ENCODE results near the gene CEPT1.
A peak's percentile ranks its signal among the peaks of the same experiment; 100 is the strongest.

CEPT1 gene

DNA sequence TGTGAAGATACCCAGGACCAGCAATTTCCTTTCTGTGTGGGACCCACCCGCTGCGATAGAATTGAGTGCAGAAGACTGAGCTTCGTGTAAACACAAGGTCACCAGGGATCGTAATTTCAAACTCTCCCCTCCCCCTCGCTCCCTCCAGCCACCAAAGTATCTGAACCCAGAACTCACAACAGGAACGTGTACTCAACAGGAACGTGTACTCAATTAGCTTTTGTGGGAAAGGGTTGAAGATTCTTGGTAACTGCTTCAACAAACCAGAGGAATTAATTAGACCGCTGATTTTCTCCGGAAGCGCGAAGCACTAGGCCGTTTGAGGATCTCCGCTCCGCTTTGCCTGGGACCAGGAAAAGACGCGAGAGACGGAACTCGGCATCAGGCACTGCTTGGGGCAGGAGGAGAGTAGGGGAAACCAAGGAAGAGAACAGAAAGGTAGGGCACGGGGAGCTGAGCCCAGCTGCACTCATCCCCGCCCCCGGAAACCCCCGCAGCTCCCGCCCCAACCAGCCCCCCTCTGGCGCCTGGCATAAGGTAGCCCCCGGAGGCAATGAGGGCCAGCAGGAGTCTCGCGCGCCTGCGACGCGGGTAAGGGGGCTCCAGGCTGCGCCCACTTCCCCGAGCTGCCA lies 583 bp upstream of the CEPT1 start:
- Histone ChIP-seq H3K9me3 (ENCODE audit: insufficient read depth, low read length) (no peaks in the 10 kb centered on the region), H3K4me3 (ENCODE audit: insufficient read length, low read depth) (peak overlapping the region; percentile 96), H3K27me3 (ENCODE audit: insufficient read depth, insufficient read length) (no peaks in the 10 kb centered on the region), H3K4me1 (ENCODE audit: insufficient read depth, insufficient read length) (no peaks in the 10 kb centered on the region), H3K36me3 (ENCODE audit: insufficient read depth, insufficient read length, low read length) (peaks cover 28% of the 10 kb centered on the region), H3K9ac (ENCODE audit: insufficient read length, low read depth) (peak overlapping the region; percentile 98)
- peak; percentile 44 for DNase-seq (ENCODE audit: low read depth, low spot score)
- TF ChIP-seq ZNF274 (IDR thresholded peaks at IDR 0.05; ENCODE audit: low read depth, low read length) (no peak), YY1 (IDR thresholded peaks at IDR 0.05; ENCODE audit: insufficient read depth, insufficient read length) (no peak)

DNA sequence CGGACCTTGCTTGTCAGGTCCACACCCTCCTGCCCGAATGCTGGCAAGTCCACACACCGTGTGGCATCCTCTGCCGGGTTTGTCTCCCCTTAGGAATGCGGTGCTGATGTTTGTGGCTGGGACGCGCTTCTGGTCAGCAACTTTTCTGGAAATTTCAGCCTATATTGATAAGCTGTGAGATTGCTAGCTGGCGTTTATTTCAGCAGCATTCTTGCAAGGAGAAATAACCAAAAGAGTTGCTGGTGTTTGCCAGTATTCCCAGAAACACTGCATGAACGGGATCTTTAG lies 601 bp downstream of the CEPT1 start:
- Histone ChIP-seq H3K4me1 (ENCODE audit: insufficient read depth, insufficient read length) (no peaks in the 10 kb centered on the region), H3K36me3 (ENCODE audit: insufficient read depth, insufficient read length, low read length) (peaks cover 23% of the 10 kb centered on the region), H3K4me3 (ENCODE audit: insufficient read length, low read depth) (peak overlapping the region; percentile 96), H3K27me3 (ENCODE audit: insufficient read depth, insufficient read length) (no peaks in the 10 kb centered on the region), H3K9ac (ENCODE audit: insufficient read length, low read depth) (peak overlapping the region; percentile 98), H3K9me3 (ENCODE audit: insufficient read depth, low read length) (no peaks in the 10 kb centered on the region)
- peak; percentile 35 for DNase-seq (ENCODE audit: low read depth, low spot score)
- no peak for TF ChIP-seq YY1 (IDR thresholded peaks at IDR 0.05; ENCODE audit: insufficient read depth, insufficient read length)
- no peak for TF ChIP-seq SUZ12 (IDR thresholded peaks at IDR 0.05; ENCODE audit: extremely low read depth, insufficient read depth, insufficient read length)
- no peak for TF ChIP-seq ZNF274 (IDR thresholded peaks at IDR 0.05; ENCODE audit: low read depth, low read length)

DNA sequence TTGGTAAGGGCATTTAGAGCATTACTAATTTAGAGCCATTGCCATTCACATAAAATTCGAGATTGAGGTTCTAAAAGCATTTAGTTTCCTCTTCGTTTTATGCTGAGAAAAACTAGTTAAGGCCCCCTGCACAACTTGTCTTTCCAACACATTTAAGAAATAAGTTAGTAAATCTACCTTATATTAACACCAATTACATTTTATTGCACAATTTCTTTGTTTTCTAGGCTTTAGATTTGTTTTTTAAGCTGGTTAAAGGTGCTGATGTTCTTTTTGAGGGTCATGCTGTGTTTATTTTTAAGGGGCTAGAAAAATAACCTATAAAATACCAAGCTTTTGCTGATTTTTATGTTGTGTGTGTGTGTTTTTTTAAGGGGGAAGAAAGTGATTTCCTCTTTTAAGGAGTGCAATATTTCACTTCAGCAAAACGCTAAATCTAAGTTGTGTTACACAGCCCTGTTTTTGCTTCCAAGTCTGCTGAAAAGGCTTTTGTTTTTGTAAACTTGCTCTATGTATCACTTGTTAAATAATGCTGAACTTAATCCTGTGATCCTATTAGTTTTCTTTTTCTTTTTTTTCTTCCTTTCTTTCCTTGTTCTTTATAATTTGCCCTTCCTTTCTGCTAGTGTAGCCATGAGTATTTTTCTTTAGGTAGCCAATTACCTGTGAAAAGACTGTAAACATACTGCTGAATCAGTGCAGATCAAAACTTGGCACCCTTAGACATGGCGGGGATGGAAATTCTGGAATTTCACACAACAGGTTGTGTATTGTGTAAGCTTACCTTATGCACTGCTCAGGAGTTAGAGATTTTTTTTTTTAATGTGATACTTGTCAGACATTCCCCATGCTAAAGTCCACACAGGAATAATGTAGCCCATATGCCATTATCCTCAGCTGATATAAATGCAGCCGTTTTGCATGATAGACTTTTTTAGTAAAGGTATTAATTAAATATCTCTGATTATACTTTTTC lies 1.5 kb downstream of the CEPT1 start:
- peaks cover 17% of the 10 kb centered on the region for H3K36me3 ChIP-seq (ENCODE audit: insufficient read depth, insufficient read length, low read length)
- H3K4me3 ChIP-seq (ENCODE audit: insufficient read length, low read depth) = peak overlapping the region; percentile 96
- peak overlapping the region; percentile 98 for H3K9ac ChIP-seq (ENCODE audit: insufficient read length, low read depth)
- no peaks in the 10 kb centered on the region for H3K9me3 ChIP-seq (ENCODE audit: insufficient read depth, low read length)
- TF ChIP-seq YY1 (IDR thresholded peaks at IDR 0.05; ENCODE audit: insufficient read depth, insufficient read length) (no peak), ZNF274 (IDR thresholded peaks at IDR 0.05; ENCODE audit: low read depth, low read length) (no peak), SUZ12 (IDR thresholded peaks at IDR 0.05; ENCODE audit: extremely low read depth, insufficient read depth, insufficient read length) (no peak)
- no peak for DNase-seq (ENCODE audit: low read depth, low spot score)
- H3K27me3 ChIP-seq (ENCODE audit: insufficient read depth, insufficient read length) = no peaks in the 10 kb centered on the region
- H3K4me1 ChIP-seq (ENCODE audit: insufficient read depth, insufficient read length) = no peaks in the 10 kb centered on the region

DNA sequence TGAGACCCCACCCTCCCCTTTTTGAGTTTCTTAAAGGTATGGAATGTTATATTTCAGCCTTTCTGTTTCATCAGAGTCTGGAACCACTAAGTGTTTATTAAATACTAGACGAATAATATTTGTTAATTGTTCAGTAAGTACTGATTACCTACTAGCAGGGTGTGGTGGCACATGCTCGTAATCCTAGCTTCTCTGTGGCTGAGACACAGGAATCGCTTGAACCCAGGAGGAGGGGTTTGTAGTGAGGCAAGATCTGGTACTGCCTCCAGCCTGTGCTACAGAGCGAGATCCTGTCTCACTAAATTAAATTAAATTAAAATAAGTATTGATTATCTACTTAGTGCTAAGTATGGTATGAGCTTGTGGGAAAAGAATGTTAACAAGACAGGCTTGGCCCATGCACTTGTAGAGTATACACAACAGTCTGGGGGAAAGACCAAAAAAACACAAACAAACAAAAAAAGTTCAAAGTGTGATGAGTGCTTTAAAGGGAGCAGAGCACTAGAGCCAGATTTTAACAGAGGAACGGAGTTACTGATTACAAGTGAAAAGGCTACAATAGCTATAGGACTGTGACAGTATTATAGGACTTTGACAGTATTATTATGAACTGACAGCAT lies 2.4 kb downstream of the CEPT1 start:
- Histone ChIP-seq H3K9ac (ENCODE audit: insufficient read length, low read depth) (no peak overlapping the region), H3K27me3 (ENCODE audit: insufficient read depth, insufficient read length) (no peaks in the 10 kb centered on the region), H3K36me3 (ENCODE audit: insufficient read depth, insufficient read length, low read length) (peaks cover 15% of the 10 kb centered on the region), H3K4me3 (ENCODE audit: insufficient read length, low read depth) (no peak overlapping the region), H3K9me3 (ENCODE audit: insufficient read depth, low read length) (no peaks in the 10 kb centered on the region), H3K4me1 (ENCODE audit: insufficient read depth, insufficient read length) (no peaks in the 10 kb centered on the region)
- TF ChIP-seq ZNF274 (IDR thresholded peaks at IDR 0.05; ENCODE audit: low read depth, low read length) (no peak), SUZ12 (IDR thresholded peaks at IDR 0.05; ENCODE audit: extremely low read depth, insufficient read depth, insufficient read length) (no peak), YY1 (IDR thresholded peaks at IDR 0.05; ENCODE audit: insufficient read depth, insufficient read length) (no peak)
- DNase-seq (ENCODE audit: low read depth, low spot score) = no peak

DNA sequence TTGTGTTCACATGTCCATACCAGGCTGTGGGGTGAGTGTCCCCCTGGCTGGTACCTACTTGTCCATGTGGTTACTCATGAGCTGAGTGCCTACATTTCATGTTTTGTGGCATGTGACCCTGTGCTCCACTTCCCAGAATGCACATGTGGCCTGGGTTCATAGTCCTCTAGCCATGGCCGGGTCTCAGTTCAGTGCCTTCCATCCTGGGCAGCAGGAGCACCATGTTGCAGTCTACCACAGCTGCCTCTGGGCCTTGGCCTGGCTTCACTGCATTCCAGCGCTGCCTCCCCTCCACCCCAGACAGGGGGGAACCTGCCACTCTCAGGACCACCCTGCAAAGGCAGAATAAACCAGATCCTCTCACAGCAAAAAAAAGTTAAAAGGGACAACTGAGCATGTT lies 5.5 kb downstream of the CEPT1 start:
- H3K27me3 ChIP-seq (ENCODE audit: insufficient read depth, insufficient read length) = no peaks in the 10 kb centered on the region
- TF ChIP-seq SUZ12 (IDR thresholded peaks at IDR 0.05; ENCODE audit: extremely low read depth, insufficient read depth, insufficient read length) (no peak), ZNF274 (IDR thresholded peaks at IDR 0.05; ENCODE audit: low read depth, low read length) (no peak), YY1 (IDR thresholded peaks at IDR 0.05; ENCODE audit: insufficient read depth, insufficient read length) (no peak)

DNA sequence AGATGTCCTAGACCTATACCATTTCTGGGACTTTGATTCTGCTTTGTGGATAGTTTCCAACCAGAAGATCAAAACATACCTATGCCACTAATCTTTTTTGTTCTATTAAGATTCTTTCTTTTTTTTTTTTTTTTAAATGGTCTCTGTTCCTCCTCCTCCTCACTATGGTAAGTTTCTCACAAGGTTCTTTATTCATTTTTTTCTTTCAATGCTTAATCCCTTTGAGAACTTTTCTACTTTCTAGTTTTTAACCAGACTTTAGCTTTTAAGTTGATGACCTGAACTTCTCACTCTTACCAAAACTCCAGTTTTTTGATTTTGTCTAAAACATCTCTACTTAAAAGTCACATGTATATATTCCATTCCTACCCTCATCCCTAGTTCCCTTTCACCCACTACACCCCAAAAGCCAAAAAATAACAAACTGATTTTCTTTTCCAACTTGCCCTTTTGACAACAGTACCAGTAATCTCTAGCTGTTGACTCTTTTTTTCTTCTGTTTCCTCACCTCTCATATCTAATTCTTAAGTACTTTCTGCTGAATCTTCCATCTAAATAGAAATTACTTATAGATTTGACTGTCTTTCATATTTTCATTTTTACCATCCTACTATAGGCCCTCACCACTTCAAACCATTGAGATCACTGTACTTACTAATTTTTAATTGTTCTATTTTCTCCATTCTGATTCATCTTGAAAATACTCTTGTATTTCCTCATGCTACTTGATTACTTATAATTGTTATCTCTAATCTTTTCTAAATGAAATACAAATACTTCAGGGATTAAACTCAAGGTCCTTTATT lies 6.1 kb downstream of the CEPT1 start:
- H3K4me3 ChIP-seq (ENCODE audit: insufficient read length, low read depth) = no peak overlapping the region
- H3K9ac ChIP-seq (ENCODE audit: insufficient read length, low read depth) = no peak overlapping the region
- peaks cover 44% of the 10 kb centered on the region for H3K36me3 ChIP-seq (ENCODE audit: insufficient read depth, insufficient read length, low read length)
- no peaks in the 10 kb centered on the region for H3K9me3 ChIP-seq (ENCODE audit: insufficient read depth, low read length)
- DNase-seq (ENCODE audit: low read depth, low spot score) = no peak
- H3K27me3 ChIP-seq (ENCODE audit: insufficient read depth, insufficient read length) = no peaks in the 10 kb centered on the region
- H3K4me1 ChIP-seq (ENCODE audit: insufficient read depth, insufficient read length) = no peaks in the 10 kb centered on the region
- no peak for TF ChIP-seq SUZ12 (IDR thresholded peaks at IDR 0.05; ENCODE audit: extremely low read depth, insufficient read depth, insufficient read length)
- no peak for TF ChIP-seq ZNF274 (IDR thresholded peaks at IDR 0.05; ENCODE audit: low read depth, low read length)
- TF ChIP-seq YY1 (IDR thresholded peaks at IDR 0.05; ENCODE audit: insufficient read depth, insufficient read length) = no peak

More for the DNA sequence above, 5.5 kb downstream of the CEPT1 start:
- DNase-seq (ENCODE audit: low read depth, low spot score) = no peak
- no peaks in the 10 kb centered on the region for H3K9me3 ChIP-seq (ENCODE audit: insufficient read depth, low read length)
- no peak overlapping the region for H3K9ac ChIP-seq (ENCODE audit: insufficient read length, low read depth)
- H3K4me1 ChIP-seq (ENCODE audit: insufficient read depth, insufficient read length) = no peaks in the 10 kb centered on the region
- H3K4me3 ChIP-seq (ENCODE audit: insufficient read length, low read depth) = no peak overlapping the region
- H3K36me3 ChIP-seq (ENCODE audit: insufficient read depth, insufficient read length, low read length) = peaks cover 38% of the 10 kb centered on the region

Data from NT2/D1 (cell line).